HepG2 (cell line): ENCODE measurements around the gene BCL2L1. TPM values are rescaled to one million over a fixed set of nuclear protein-coding genes. Genes with fewer than 3 reads are reported as not detected.

Experiments
- ATAC-seq: fragments of 200-7000 bp; cut with Tn5 transposase; 3 replicates; pipeline ENCODE4 v1.9.1; 2020; ENCODE audit warnings: mild to moderate bottlenecking, moderate library complexity
- BruUV-seq: library from RNA; stranded (reverse); fragments of 400-500 nt; replicated peaks from 2 replicates; lab custom pipeline; 2021; lab: Mats Ljungman, UMichigan
- CTCF ChIA-PET: fragments of 300-600 bp; formaldehyde crosslinking; extraction: SDS; loops from one replicate; lab custom pipeline; 2021; ENCODE audit warnings: low total read pairs, inconsistent platforms, low intra/inter-chr PET ratio; lab: Yijun Ruan, JAX
- POLR2A ChIA-PET: fragments of 350-600 bp; sonication (Branson Sonifier 250); formaldehyde crosslinking; loops from one replicate; lab custom pipeline; 2020; ENCODE audit warnings: antibody characterized with exemption, inconsistent platforms; lab: Yijun Ruan, JAX
- DNase-seq: peaks from one replicate; pipeline ENCODE4 v3.0.0-alpha.2; 2015; ENCODE audit warnings: low spot score
- FAIRE-seq: peaks from 3 replicates; lab custom pipeline; 2011; peaks lifted over from hg19 to GRCh38; lab: Jason Lieb, UNC
- H2AFZ ChIP-seq: one replicate; pipeline ENCODE4 v1.6.1; 2011; ENCODE audit warnings: low read length, inconsistent platforms
- H3K27ac ChIP-seq: fragments of 300-600 bp; 3 replicates; pipeline ENCODE4 v1.8.0; 2011; ENCODE audit warnings: mixed run types, mild to moderate bottlenecking, mixed read lengths, low read length, inconsistent platforms; ENCODE audit not compliant: insufficient read depth; ENCODE audit errors: extremely low read length
- H3K27me3 ChIP-seq, 2 experiments: fragments of 200-600 bp in 1 of 2; 2 replicates in 1 of 2; 3 replicates in 1 of 2; pipeline versions ENCODE4 v1.6.0 to v1.8.0; 2011; ENCODE audit warnings: low read length in 2 of 2, mild to moderate bottlenecking in 2 of 2, moderate library complexity in 2 of 2, inconsistent platforms in 1 of 2; ENCODE audit not compliant: insufficient read depth in 2 of 2, control insufficient read depth in 1 of 2
- H3K36me3 ChIP-seq, 2 experiments: fragments of 200-600 bp in 1 of 2; replicated peaks in 1 of 2; 2 replicates in 1 of 2; 3 replicates in 1 of 2; pipeline versions ENCODE4 v1.5.1 to v1.8.0; 2011; ENCODE audit warnings: low read length in 2 of 2, inconsistent platforms in 1 of 2; ENCODE audit not compliant: insufficient read depth in 2 of 2, control insufficient read depth in 1 of 2
- H3K4me1 ChIP-seq: 2 replicates; pipeline ENCODE4 v1.5.1; 2012; ENCODE audit warnings: low read length, inconsistent platforms; ENCODE audit not compliant: insufficient read depth
- H3K4me2 ChIP-seq: 2 replicates; pipeline ENCODE4 v1.6.0; 2011; ENCODE audit warnings: low read depth, low read length, inconsistent platforms
- H3K4me3 ChIP-seq, 3 experiments: fragments of 200-600 bp in 1 of 3; sonication (generic), shearing (Covaris generic) in 1 of 3; replicated peaks in 1 of 3; 2 replicates each; pipeline ENCODE4 v1.5.1; 2011 to 2016; ENCODE audit warnings: low read length in 3 of 3, inconsistent platforms in 2 of 3, low read depth in 2 of 3, mild to moderate bottlenecking in 2 of 3, control low read depth in 1 of 3, mixed read lengths in 1 of 3; ENCODE audit not compliant: insufficient read depth in 1 of 3
- H3K79me2 ChIP-seq: one replicate; pipeline ENCODE4 v1.6.1; 2011; ENCODE audit warnings: low read length, inconsistent platforms; ENCODE audit not compliant: insufficient read depth
- H3K9ac ChIP-seq: 2 replicates; pipeline ENCODE4 v1.6.0; 2011; ENCODE audit warnings: mild to moderate bottlenecking, low read depth, low read length, inconsistent platforms; ENCODE audit not compliant: insufficient read depth
- H3K9me3 ChIP-seq: 2 replicates; pipeline ENCODE4 v1.5.1; 2012; ENCODE audit warnings: mild to moderate bottlenecking, low read length
- H4K20me1 ChIP-seq: 2 replicates; pipeline ENCODE4 v1.6.0; 2011; ENCODE audit warnings: inconsistent platforms, mild to moderate bottlenecking, low read length, moderate library complexity; ENCODE audit not compliant: insufficient read depth
- EP300 ChIP-seq, 3 experiments: sonication (generic) in 1 of 3; formaldehyde crosslinking in 1 of 3; IDR thresholded peaks; 2 replicates each; pipeline versions ENCODE4 v1.5.1 to v1.6.1; 2011 to 2020; ENCODE audit warnings: low read depth in 2 of 3, low read length in 2 of 3, borderline replicate concordance in 1 of 3, improper control_type of control experiment in 1 of 3, mild to moderate bottlenecking in 1 of 3, missing genetic modification reagents in 1 of 3, moderate library complexity in 1 of 3
- FOSL2 ChIP-seq: sonication (generic); formaldehyde crosslinking; IDR thresholded peaks from 2 replicates; pipeline ENCODE4 v1.4.0; 2020; ENCODE audit warnings: missing genetic modification reagents
- FOXA1 ChIP-seq, 2 experiments: fragments of 450-650 bp in 1 of 2; sonication (generic) in 1 of 2; formaldehyde crosslinking in 1 of 2; IDR thresholded peaks; 2 replicates each; pipeline versions ENCODE4 v1.4.0 to v1.6.1; 2016 to 2020; ENCODE audit warnings: missing genetic modification reagents in 1 of 2
- FOXA3 ChIP-seq: IDR thresholded peaks from 2 replicates; pipeline ENCODE4 v1.6.1; 2016; ENCODE audit warnings: missing genetic modification reagents, missing compliant biosample characterization
- FOXK1 ChIP-seq: sonication (generic); formaldehyde crosslinking; IDR thresholded peaks from 2 replicates; pipeline ENCODE4 v1.4.0; 2020; ENCODE audit warnings: low read depth, missing genetic modification reagents, borderline replicate concordance
- GATAD2A ChIP-seq: IDR thresholded peaks from 2 replicates; pipeline ENCODE4 v1.6.1; 2016
- HDAC2 ChIP-seq: sonication (generic); formaldehyde crosslinking; IDR thresholded peaks from 2 replicates; pipeline ENCODE4 v1.4.0; 2020; ENCODE audit warnings: missing genetic modification reagents
- MED1 ChIP-seq: sonication (generic); formaldehyde crosslinking; IDR thresholded peaks from 2 replicates; pipeline ENCODE4 v1.4.0; 2020; ENCODE audit warnings: missing genetic modification reagents
- NONO ChIP-seq, 2 experiments: fragments of 450-650 bp in 1 of 2; sonication (generic) in 1 of 2; formaldehyde crosslinking in 1 of 2; IDR thresholded peaks in 1 of 2; conservative IDR thresholded peaks in 1 of 2; 2 replicates each; pipeline versions ENCODE4 v1.6.1 to v1.8.0; 2017 to 2022; ENCODE audit warnings: mild to moderate bottlenecking in 1 of 2, missing genetic modification reagents in 1 of 2, moderate library complexity in 1 of 2
- POLR2A ChIP-seq, 2 experiments: IDR thresholded peaks; 2 replicates each; pipeline ENCODE4 v1.6.1; 2011; ENCODE audit warnings: low read depth in 2 of 2, low read length in 2 of 2, mild to moderate bottlenecking in 1 of 2, moderate library complexity in 1 of 2; ENCODE audit not compliant: insufficient read depth in 1 of 2
- RARA ChIP-seq: IDR thresholded peaks from 2 replicates; pipeline ENCODE4 v1.6.1; 2016; ENCODE audit warnings: missing genetic modification reagents, missing compliant biosample characterization
- TEAD2 ChIP-seq: sonication (generic); formaldehyde crosslinking; IDR thresholded peaks from 2 replicates; pipeline ENCODE4 v1.9.0; 2021; ENCODE audit warnings: missing genetic modification reagents
- XBP1 ChIP-seq: sonication (generic); formaldehyde crosslinking; IDR thresholded peaks from 2 replicates; pipeline ENCODE4 v1.5.0; 2020; ENCODE audit warnings: missing genetic modification reagents
- ZNF557 ChIP-seq: sonication (generic); formaldehyde crosslinking; IDR thresholded peaks from 2 replicates; pipeline ENCODE4 v1.4.0; 2020; ENCODE audit warnings: missing genetic modification reagents
- ZNF7 ChIP-seq: IDR thresholded peaks from 2 replicates; pipeline ENCODE4 v1.6.1; 2016; ENCODE audit warnings: missing biosample characterization, missing genetic modification reagents
- ZNF75D ChIP-seq: sonication (generic); formaldehyde crosslinking; IDR thresholded peaks from 2 replicates; pipeline ENCODE4 v1.8.1; 2023; ENCODE audit warnings: missing genetic modification reagents, mild to moderate bottlenecking, borderline replicate concordance
- WGBS: methylation state at CpG from one replicate; pipeline ENCODE4 v1.1.6; 2017; ENCODE audit warnings: low lambda C conversion rate; 5-methylcytosine and 5-hydroxymethylcytosine counted together
- in situ Hi-C: cut with HindIII; loops from 2 replicates; pipeline ENCODE4 v1.10.0; 2017; ENCODE audit warnings: low pct_unique_long_range_greater_than_20kb; ENCODE audit not compliant: extremely low pct_ligation_motif_present
- intact Hi-C: fragments of 100-400 bp; cut with micrococcal nuclease; formaldehyde crosslinking; loops from one replicate; pipeline ENCODE4 v1.10.0; 2022; ENCODE audit not compliant: unreplicated experiment
- polyA plus RNA-seq, 8 experiments: library from polyadenylated mRNA; depleted of rRNA in 3 of 8; stranded (reverse) in 7 of 8; unstranded in 1 of 8; fragments of >200 nt; fragmentation: Illumina TruSeq in 4 of 8; extraction: Trizol in 4 of 8; gene quantifications; 2 replicates each; pipeline versions ENCODE4 v1.2.1 to v1.2.3, GENCODE V29; 2011 to 2016; ENCODE audit warnings: low read depth in 4 of 8, missing spikeins in 1 of 8, mixed read lengths in 1 of 8; ENCODE audit not compliant: insufficient read depth in 1 of 8
- total RNA-seq, 5 experiments: library from RNA; depleted of rRNA; stranded (reverse); fragments of >200 nt; fragmentation: Illumina TruSeq; extraction: Trizol; gene quantifications; 2 replicates each; pipeline ENCODE4 v1.2.3, GENCODE V29; 2016; ENCODE audit warnings: low read depth in 1 of 5
- TF ChIP-seq, protein P1 (sequence below): sonication (generic); formaldehyde crosslinking; IDR thresholded peaks from 2 replicates; pipeline ENCODE4 v1.4.0; 2020; ENCODE audit warnings: low read depth, mild to moderate bottlenecking, missing genetic modification reagents
- TF ChIP-seq, protein P2 (sequence below): sonication (generic); formaldehyde crosslinking; IDR thresholded peaks from 2 replicates; pipeline ENCODE4 v1.4.0; 2020; ENCODE audit warnings: missing genetic modification reagents
- TF ChIP-seq, protein P3 (sequence below): IDR thresholded peaks from 2 replicates; pipeline ENCODE4 v1.6.1; 2018; ENCODE audit warnings: missing genetic modification reagents

The BCL2L1 gene
- total and polyA plus RNA-seq, 2 of the 13 experiments (the other 11 are each of a cell fraction or from before 2014, with no cell fraction given), result 164 to 258 TPM

DNA sequence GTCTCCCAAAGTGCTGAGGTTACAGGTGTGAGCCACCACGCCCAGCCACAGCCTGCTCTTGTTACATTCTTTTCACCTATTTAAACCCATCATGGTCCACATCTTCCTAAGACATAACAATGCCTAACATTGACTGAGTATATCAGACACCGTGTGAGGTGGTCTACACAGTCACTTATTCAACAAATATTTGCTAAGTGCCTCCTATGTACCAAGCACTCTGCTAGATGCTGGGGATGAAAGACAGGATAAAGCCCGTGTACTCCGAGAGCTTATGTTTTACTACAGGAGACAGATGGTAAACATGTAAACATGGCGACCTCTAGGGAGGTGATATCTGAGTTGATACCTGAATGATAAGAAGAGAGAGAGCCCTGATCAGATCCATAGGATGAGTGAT, 12.7 kb downstream of the BCL2L1 start:
- FAIRE-seq (no peak), ATAC-seq (no peak), DNase-seq (peak; percentile 67)
- H3K4me1 ChIP-seq, result peaks cover 99% of the 10 kb centered on the region
- peaks cover 45 to 89% of the 10 kb centered on the region in 2 experiments for H3K36me3 ChIP-seq
- no peaks in the 10 kb centered on the region for H3K9me3 ChIP-seq
- in situ Hi-C loops, result no loop called here
- no TSS peak for BruUV-seq
- CTCF ChIA-PET, result no interaction called here
- POLR2A ChIA-PET, result interaction anchor here (21.3 to 33.2 kb wide), 4 partner anchors 5 to 52 kb away, joined by 643 to 2822 read pairs (median 2402); partner anchors contain the start of gene BCL2L1
- WGBS, result 65% methylated on average over 5 of the region's 5 CpGs
- H3K4me3 ChIP-seq, result no peak overlapping the region
- H2AFZ ChIP-seq, result no peak overlapping the region
- H4K20me1 ChIP-seq, result peaks cover 15% of the 10 kb centered on the region
- H3K27me3 ChIP-seq, result no peaks in the 10 kb centered on the region
- H3K9ac ChIP-seq, result no peak overlapping the region
- intact Hi-C loops, result loop anchor here (1.0 kb wide), 1 partner anchor 7 kb away; no protein-coding TSS in a partner anchor
- H3K79me2 ChIP-seq, result peaks cover 93% of the 10 kb centered on the region
- peak overlapping the region; percentile 4 for H3K27ac ChIP-seq
- no peak overlapping the region for H3K4me2 ChIP-seq
- no peak for TF ChIP-seq ZNF75D (CRISPR knock-in tag)
- TF ChIP-seq FOXK1, result peak; percentile 19; the same call in 1 of the 2 replicates
- no peak for TF ChIP-seq NONO (IDR thresholded peaks at IDR 0.05)
- TF ChIP-seq NONO (CRISPR knock-in tag; conservative IDR thresholded peaks at IDR 0.05), result peak; percentile 38; the same call in 1 of the 2 replicates
- TF ChIP-seq GATAD2A (CRISPR knock-in tag), result peak; percentile 80
- peak; percentile 72 for TF ChIP-seq FOXA3 (CRISPR knock-in tag)
- TF ChIP-seq, protein P1, sequence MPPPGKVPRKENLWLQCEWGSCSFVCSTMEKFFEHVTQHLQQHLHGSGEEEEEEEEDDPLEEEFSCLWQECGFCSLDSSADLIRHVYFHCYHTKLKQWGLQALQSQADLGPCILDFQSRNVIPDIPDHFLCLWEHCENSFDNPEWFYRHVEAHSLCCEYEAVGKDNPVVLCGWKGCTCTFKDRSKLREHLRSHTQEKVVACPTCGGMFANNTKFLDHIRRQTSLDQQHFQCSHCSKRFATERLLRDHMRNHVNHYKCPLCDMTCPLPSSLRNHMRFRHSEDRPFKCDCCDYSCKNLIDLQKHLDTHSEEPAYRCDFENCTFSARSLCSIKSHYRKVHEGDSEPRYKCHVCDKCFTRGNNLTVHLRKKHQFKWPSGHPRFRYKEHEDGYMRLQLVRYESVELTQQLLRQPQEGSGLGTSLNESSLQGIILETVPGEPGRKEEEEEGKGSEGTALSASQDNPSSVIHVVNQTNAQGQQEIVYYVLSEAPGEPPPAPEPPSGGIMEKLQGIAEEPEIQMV, result no peak
- TF ChIP-seq ZNF557 (CRISPR knock-in tag), result no peak
- TF ChIP-seq XBP1, result no peak
- TF ChIP-seq EP300 (IDR thresholded peaks at IDR 0.05; ENCODE audit: low read depth in 2 of 2, low read length in 2 of 2), result peak in 1 of 2 experiments; percentile 57; a peak in 2 of 4 replicates
- no peak for TF ChIP-seq EP300 (CRISPR knock-in tag; IDR thresholded peaks at IDR 0.05; ENCODE audit: borderline replicate concordance)
- TF ChIP-seq HDAC2 (CRISPR knock-in tag), result peak; percentile 7; the same call in 1 of the 2 replicates
- TF ChIP-seq FOXA1 (IDR thresholded peaks at IDR 0.05), result no peak
- TF ChIP-seq FOXA1 (CRISPR knock-in tag; IDR thresholded peaks at IDR 0.05), result peak; percentile 60
- TF ChIP-seq POLR2A (IDR thresholded peaks at IDR 0.05; ENCODE audit: insufficient read depth in 1 of 2, low read depth in 2 of 2, low read length in 2 of 2), result no peak
- peak; percentile 17; the same call in 1 of the 2 replicates for TF ChIP-seq RARA (CRISPR knock-in tag)
- TF ChIP-seq, protein P2, sequence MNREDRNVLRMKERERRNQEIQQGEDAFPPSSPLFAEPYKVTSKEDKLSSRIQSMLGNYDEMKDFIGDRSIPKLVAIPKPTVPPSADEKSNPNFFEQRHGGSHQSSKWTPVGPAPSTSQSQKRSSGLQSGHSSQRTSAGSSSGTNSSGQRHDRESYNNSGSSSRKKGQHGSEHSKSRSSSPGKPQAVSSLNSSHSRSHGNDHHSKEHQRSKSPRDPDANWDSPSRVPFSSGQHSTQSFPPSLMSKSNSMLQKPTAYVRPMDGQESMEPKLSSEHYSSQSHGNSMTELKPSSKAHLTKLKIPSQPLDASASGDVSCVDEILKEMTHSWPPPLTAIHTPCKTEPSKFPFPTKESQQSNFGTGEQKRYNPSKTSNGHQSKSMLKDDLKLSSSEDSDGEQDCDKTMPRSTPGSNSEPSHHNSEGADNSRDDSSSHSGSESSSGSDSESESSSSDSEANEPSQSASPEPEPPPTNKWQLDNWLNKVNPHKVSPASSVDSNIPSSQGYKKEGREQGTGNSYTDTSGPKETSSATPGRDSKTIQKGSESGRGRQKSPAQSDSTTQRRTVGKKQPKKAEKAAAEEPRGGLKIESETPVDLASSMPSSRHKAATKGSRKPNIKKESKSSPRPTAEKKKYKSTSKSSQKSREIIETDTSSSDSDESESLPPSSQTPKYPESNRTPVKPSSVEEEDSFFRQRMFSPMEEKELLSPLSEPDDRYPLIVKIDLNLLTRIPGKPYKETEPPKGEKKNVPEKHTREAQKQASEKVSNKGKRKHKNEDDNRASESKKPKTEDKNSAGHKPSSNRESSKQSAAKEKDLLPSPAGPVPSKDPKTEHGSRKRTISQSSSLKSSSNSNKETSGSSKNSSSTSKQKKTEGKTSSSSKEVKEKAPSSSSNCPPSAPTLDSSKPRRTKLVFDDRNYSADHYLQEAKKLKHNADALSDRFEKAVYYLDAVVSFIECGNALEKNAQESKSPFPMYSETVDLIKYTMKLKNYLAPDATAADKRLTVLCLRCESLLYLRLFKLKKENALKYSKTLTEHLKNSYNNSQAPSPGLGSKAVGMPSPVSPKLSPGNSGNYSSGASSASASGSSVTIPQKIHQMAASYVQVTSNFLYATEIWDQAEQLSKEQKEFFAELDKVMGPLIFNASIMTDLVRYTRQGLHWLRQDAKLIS (CRISPR knock-in tag), result peak; percentile 44; the same call in 1 of the 2 replicates
- TF ChIP-seq TEAD2, result no peak
- peak; percentile 74 for TF ChIP-seq ZNF7 (CRISPR knock-in tag)
- peak; percentile 41; the same call in 1 of the 2 replicates for TF ChIP-seq FOSL2 (CRISPR knock-in tag)
- TF ChIP-seq, protein P3, sequence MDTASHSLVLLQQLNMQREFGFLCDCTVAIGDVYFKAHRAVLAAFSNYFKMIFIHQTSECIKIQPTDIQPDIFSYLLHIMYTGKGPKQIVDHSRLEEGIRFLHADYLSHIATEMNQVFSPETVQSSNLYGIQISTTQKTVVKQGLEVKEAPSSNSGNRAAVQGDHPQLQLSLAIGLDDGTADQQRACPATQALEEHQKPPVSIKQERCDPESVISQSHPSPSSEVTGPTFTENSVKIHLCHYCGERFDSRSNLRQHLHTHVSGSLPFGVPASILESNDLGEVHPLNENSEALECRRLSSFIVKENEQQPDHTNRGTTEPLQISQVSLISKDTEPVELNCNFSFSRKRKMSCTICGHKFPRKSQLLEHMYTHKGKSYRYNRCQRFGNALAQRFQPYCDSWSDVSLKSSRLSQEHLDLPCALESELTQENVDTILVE (CRISPR knock-in tag), result 0 out of 2 replicates have a peak, but pooled peaks have one; percentile 34
- TF ChIP-seq MED1 (CRISPR knock-in tag), result 0 out of 2 replicates have a peak, but pooled peaks have one; percentile 19
